Pons (tissue), 1 donor: ENCODE data around the gene ABCC11.
A peak's percentile ranks its signal among the peaks of the same experiment; 100 is the strongest.

Experiments used
- DNase-seq: peaks from one replicate; pipeline ENCODE4 v3.0.0-alpha.2; 2016; ENCODE audit warnings: low spot score

ABCC11 gene

DNA sequence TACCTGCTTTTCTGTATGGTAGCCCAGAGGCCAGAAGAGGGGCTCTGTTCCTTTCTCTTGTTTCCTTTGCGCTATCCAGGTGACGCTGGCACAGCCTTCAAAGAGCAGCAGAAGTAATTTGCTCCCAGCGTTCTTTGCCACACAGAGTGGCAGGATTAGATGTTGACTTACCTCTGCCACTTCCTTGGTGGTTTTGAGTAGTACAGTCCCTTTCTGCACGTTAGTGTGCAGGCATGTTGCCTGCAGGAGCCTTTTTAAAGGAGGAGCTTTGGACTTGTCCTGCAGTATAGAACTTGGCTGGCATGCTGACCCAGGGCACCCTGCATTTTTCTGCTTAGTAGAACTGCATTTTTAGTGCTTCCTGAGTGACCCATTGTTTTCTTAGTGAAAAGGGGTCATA, at the start of gene ABCC11:
Gene ABCC11 (minus strand): TSS at position 229 of the 400 bp plus-strand sequence. CDS start 15,618 bp downstream, outside the sequence.
- DNase-seq = no peak

DNA sequence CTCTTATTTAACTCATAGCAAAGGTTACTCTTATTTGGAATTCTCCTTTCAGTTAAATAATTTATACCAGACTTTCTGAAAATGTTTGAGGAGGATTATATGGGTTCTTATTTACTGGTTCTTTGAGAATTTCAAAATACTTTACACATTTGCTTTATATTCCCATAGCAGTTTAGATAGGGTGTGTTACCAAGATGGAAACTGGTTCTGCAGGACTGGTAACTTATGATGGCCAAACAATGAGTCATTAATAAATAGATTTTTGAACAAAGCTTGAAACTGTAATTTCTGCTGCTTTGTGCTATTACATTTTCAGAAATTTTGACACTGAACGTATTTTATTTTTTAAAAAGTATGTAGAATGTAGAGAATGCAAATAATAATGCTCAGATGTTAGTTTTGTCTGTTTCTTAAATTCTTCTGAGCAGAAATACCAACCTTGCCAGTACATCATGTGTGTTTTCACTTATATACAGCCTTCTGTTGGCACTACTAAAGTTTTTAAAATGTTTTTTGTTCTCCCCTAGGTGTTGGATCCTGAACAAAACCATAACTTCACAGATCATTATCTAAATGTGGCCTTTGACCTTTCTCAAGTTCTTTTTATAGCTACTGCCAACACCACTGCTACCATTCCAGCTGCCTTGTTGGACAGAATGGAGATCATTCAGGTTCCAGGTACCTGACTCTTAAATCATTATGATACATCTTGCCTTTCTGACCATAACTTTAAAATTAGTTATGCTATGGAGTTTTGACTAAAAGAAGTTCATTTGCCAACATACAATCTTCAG, 48.3 kb upstream of the ABCC11 start:
- no peak for DNase-seq

DNA sequence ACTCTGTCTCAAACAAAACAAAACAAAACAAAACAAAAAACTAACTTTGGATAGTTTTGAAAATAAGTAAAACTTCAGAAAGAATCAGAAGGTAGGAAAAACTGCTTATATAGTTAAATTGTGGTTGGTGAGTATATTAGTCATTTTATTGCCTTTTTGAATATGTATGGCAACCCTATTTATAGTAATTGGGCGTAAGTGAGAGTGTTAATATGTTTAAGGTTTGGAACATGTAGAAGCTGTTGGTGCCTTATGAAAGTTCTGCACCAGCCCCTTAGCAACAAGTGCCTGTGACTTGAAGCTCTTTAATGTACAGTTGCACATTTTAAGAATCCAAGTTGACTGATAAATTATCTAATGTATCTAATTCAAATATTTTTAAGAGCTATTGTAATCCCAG, 47.4 kb upstream of the ABCC11 start:
- no peak for DNase-seq

- DNase-seq = no peak
Observed at GRCh38 chr16:48292452-48292851, 45.1 kb upstream of the ABCC11 start.

DNA sequence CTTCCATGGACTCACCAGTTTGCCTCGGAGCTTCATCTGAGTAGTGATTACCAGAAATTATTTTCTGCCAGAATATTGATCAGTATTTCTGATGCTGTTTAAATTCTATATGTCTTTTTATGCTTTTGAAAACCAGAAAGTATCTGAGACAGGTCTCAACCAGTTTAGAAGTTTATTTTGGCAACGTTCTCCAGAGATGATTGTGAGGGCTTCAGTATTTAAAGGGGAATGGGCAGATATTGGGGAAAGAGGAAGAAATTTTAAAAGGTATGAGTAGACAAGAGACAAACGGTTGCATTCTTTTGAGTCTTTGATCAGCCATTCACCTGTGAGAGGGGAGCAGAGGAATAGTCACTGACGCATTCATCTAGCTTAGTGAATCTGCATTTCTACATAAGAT, 44.4 kb upstream of the ABCC11 start:
- no peak for DNase-seq

- DNase-seq = no peak
Observed at GRCh38 chr16:48291303-48291702, 44.0 kb upstream of the ABCC11 start.

- no peak for DNase-seq
Observed at GRCh38 chr16:48287239-48287638, 39.9 kb upstream of the ABCC11 start.

DNA sequence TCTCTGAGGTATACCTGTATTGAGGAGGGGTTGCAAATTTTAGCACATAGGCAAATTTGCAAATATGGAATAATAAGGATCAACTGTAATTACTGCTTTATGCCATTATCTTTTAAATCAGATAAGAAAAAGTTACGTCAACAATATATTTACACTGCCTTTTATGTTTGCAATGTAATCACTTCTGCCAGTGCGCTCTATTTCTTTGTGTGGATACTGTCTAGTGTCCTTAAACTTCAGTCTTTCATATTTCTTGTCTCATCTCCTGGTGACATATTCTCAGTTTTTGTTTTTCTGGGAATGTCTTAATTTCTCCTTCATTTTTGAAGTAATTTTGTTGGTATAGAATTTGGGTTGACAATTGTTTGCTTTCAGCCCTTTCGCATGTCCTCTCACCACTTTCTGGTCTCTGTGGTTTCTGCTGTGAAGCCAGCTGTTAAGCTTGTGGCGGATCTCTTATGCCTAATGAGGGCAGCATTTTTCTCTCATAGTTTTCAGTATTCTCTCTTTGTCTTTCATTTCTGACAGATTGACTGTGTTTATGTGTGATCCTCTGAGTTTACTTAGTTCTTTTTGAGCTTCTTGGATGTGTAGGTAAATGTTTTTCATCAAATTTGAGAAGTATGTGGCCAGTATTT, 37.6 kb upstream of the ABCC11 start:
- DNase-seq = no peak

- DNase-seq = peak; percentile 47
Observed at GRCh38 chr16:48282636-48283263, 35.4 kb upstream of the ABCC11 start.

GRCh38 chr16:48280546-48280945, 33.2 kb upstream of the ABCC11 start:
- no peak for DNase-seq

DNA sequence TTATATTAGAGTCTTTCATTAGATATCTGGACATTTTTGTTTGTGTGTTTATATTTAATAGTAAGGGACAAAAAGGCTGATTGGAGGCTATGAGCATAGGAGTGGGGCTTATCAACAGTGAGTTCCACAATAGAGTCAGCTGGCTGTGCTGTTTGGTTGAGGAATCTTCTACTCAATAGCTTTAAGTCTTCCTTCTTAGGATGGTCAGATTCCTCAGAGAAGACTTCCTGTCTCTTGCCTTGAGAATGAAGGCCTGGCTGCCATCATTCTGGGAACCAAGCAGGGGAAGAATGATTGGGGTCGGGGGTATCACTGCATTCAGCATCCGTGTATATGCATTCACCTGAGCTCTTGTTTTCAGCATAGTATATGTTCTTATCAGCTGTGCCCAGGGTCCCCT, 31.9 kb upstream of the ABCC11 start:
- peak; percentile 63 for DNase-seq

- DNase-seq = peak; percentile 46
Observed at GRCh38 chr16:48277158-48277557, 29.8 kb upstream of the ABCC11 start.

DNA sequence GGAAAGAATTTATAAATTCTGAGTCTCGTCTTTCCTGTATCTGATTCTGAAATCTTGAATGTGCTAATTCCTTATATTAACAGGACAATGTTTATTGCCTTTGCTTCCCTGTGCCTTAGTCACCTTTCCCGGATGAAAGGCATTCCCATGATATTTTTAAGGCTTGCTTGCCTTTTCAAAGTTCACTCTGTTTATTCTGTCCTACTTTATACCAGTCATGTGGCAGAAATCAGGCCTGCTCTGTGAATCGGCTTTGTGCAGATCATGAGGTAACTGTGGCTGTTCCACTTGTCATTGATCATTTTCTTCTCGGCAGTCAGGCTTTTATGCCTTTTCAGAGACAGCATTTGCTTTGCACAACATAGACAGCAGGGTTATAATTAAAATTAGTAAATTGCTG, 28.8 kb upstream of the ABCC11 start:
- DNase-seq = peak; percentile 95

DNA sequence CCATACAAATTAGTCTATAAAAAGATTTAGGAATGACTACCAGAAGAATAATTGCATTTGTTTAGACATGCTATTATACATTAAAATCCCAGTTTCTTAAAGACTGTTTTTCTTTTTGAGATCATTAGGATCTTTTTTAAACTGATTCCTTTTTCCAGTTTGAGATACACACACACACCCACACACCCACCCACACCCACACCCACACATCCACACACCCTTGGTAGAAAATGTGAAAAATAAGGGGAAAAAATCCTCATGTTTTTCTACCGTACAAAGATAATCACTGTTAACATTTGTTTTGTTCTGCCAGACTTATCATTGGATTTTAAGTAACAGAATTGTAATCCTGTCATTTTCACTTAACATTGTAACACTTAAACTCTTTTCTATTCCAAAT, 27.1 kb upstream of the ABCC11 start:
- no peak for DNase-seq

- DNase-seq = peak; percentile 94
Observed at GRCh38 chr16:48272837-48273421, 25.6 kb upstream of the ABCC11 start.

DNA sequence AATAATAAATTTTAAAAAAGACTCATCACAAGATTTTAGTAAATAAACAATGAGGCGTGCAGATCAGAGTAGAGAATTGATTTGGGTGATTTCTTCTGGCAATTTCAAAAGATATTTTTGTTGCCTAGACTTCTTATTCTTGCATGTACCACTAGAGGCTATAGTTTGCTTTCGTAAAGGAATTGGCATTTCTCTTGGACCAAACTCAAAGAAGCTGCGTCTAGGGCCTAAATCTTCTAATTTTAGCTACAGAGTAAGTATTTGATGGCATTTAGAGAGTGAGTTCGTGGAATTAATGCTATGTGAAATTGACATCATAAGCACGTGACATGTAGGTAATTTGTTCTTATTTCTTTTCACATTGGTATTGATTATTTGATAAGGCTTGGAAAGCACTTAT, 24.4 kb upstream of the ABCC11 start:
- DNase-seq = peak; percentile 57

DNA sequence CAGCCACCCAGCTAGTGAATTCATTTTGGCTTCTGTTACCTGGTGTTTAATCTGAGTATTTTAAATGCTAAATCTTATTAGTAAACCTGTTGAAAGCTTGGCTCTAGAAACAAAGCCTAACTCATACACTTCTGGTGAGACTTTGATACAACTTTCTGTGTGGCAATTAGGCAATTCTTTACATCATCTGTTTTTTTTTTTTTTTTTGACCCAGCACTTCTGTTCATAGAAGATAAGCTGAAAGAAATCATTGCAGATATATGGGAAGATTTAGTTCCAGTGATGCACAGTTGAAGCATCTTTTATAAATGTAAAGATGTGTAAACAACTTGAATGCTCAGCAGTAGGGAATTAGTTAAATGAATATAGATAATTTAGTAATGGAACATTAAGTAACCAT, 21.7 kb upstream of the ABCC11 start:
- no peak for DNase-seq

DNA sequence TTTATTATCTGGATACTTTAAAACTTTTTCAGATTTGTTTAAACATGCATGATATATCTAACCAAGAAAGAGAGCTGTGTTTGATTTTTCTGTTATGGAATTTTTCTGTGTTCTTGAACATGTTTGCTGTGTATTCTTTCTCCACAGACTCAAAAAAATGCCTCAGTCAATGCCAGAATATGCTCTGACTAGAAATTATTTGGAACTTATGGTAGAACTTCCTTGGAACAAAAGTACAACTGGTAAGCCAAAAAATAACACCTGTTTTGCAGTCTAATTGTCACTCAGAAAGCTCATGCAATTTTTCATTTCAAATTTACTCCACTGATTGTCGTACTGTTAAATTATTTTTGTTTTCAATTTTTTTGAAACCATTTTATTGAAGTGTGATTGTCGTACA, 15.3 kb upstream of the ABCC11 start:
- no peak for DNase-seq

- no peak for DNase-seq
Observed at GRCh38 chr16:48261569-48261968, 14.2 kb upstream of the ABCC11 start.

DNA sequence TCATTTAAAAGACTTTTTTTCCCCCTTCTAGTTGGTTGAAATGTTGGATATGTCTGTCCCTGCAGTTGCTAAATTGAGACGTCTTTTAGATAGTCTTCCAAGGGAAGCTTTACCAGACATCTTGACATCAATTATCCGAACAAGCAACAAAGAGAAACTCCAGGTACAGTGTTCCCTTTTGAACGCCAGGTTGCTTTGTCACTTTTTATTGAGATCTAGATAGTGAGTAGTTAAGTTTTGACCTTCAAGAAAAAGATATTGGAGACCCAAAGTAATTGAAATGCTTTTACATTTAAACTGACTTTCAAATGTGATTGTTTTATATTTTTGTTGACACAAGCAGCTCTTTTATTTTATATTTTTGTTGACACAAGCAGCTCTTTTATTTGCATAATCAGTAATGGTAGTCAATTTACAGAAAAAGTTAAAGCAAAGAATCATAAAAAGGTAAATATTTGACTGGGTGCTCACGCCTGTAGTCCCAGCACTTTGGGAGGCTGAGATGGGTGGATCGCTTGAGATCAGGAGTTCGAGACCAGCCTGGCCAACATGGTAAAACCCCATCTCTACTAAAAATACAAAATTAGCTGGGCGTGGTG, 9.3 kb upstream of the ABCC11 start:
- no peak for DNase-seq

DNA sequence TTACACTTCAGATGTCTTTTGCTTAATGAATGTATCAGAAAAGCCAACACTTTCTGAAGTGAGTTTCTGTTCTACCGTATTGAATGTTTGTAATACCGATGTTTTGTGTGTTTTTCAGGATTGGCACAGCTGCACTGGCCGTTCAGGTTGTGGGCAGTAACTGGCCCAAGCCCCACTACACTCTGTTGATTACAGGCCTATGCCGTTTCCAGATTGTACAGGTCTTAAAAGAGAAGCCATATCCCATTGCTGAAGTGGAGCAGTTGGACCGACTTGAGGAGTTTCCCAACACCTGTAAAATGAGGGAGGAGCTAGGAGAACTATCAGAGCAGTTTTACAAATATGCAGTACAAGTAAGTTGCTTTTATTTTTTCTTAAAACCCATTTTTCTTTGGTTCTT, 4.7 kb upstream of the ABCC11 start:
- DNase-seq = no peak

DNA sequence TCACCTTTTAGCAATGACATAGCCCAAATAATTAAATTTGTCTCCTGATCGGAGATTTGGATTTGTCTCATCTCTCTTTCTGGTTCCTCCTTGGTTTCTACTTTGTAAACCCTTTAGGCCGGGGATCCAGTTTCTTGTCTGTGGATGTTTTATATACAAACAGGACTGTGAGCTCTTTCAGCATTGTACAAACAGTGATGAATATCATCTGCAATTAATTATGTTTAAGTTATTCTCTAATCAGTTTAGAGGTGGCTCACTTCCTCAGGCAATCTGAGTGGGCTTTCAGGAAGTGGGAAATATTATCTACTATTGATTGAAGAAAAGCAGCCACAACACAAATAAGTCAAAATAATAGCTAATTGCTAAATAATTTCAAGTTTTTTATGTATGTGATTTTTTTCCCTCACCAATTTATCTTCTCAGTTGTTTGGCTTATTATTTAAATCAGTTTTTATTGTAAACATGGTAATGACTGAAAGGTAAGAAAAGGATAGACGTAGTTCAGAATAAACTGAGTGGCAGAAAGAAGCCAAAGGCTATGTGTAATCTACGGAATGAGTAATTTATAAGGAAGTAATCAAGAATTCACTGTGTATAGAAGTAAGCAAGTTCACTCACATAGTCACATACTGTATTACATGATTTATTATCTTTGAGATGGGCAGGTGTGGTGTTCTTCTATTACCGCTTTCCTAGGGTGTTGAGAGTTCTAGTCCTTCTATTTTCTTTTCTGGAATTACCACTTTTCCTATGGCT, 3.4 kb upstream of the ABCC11 start:
- DNase-seq = no peak
